Neural progenitor cell (in vitro differentiated cells): ENCODE data around the gene PAIP2.
"Not testable (repeated sequence)": the region's sequence is repeated elsewhere in the genome, so short reads cannot be mapped to it uniquely, and the experiment has no call there.

ENCODE experiments used
- EZH2 ChIP-seq: fragments of 200-600 bp; sonication (generic); IDR thresholded peaks from 2 replicates; pipeline ENCODE4 v1.6.1; 2017; ENCODE audit warnings: antibody characterized with exemption, mild to moderate bottlenecking, moderate library complexity
- EZH2phosphoT487 ChIP-seq: fragments of 200-600 bp; sonication (generic); IDR thresholded peaks from 2 replicates; pipeline ENCODE4 v1.6.1; 2017; ENCODE audit warnings: antibody characterized with exemption
- TF ChIP-seq, protein P1 (sequence below): fragments of 200-600 bp; sonication (generic); IDR thresholded peaks from 2 replicates; pipeline ENCODE4 v1.5.1; 2017; ENCODE audit warnings: antibody characterized with exemption, mild to moderate bottlenecking

DNA sequence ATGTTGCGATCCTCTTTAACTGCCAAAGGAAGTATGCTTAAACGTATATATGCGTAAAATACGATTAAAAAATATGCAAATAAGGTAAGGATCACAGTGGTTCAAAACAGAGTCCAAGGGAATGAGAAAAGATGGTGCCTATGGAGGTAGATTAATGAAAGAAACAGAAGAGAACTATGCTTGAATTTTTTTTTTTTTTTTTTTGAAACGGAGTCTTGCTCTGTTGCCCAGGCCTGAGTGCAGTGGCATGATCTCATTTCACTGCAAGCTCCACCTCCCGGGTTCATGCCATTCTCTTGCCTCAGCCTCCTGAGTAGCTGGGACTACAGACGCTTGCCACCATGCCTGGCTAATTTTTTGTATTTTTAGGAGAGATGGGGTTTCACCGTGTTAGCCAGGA lies 3.8 kb downstream of the PAIP2 start:
- TF ChIP-seq, protein P1, sequence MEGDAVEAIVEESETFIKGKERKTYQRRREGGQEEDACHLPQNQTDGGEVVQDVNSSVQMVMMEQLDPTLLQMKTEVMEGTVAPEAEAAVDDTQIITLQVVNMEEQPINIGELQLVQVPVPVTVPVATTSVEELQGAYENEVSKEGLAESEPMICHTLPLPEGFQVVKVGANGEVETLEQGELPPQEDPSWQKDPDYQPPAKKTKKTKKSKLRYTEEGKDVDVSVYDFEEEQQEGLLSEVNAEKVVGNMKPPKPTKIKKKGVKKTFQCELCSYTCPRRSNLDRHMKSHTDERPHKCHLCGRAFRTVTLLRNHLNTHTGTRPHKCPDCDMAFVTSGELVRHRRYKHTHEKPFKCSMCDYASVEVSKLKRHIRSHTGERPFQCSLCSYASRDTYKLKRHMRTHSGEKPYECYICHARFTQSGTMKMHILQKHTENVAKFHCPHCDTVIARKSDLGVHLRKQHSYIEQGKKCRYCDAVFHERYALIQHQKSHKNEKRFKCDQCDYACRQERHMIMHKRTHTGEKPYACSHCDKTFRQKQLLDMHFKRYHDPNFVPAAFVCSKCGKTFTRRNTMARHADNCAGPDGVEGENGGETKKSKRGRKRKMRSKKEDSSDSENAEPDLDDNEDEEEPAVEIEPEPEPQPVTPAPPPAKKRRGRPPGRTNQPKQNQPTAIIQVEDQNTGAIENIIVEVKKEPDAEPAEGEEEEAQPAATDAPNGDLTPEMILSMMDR, result not testable (repeated sequence)
- not testable (repeated sequence) for TF ChIP-seq EZH2phosphoT487, EZH2
